ENCODE results near the gene DHX16. TPM values are rescaled to one million over a fixed set of nuclear protein-coding genes. Genes with fewer than 3 reads are reported as not detected.

Gene DHX16
- total and polyA plus RNA-seq, 9 of the 15 experiments (the other 6 are each of a cell fraction or from before 2014, with no cell fraction given): 14.6 to 66.1 (median 47.5) TPM

- peak; percentile 63; the same call in 1 of the 2 replicates for TF ChIP-seq EP300 (IDR thresholded peaks at IDR 0.05; ENCODE audit: low read length)
- no peak for TF ChIP-seq ADNP (tag; IDR thresholded peaks at IDR 0.05)
- TF ChIP-seq TEAD4 (IDR thresholded peaks at IDR 0.05; ENCODE audit: low read length): 0 out of 2 replicates have a peak, but pooled peaks have one; percentile 21
- TF ChIP-seq TEAD4 (CRISPR knock-in tag; IDR thresholded peaks at IDR 0.05; ENCODE audit: borderline replicate concordance): no peak
- peak in 1 of 2 experiments; percentile 95; a peak in 3 of 4 replicates for TF ChIP-seq HDAC1 (IDR thresholded peaks at IDR 0.05)
- TF ChIP-seq ZNF583 (CRISPR knock-in tag; IDR thresholded peaks at IDR 0.05): peak; percentile 14; the same call in 1 of the 2 replicates
- TF ChIP-seq, protein P1, sequence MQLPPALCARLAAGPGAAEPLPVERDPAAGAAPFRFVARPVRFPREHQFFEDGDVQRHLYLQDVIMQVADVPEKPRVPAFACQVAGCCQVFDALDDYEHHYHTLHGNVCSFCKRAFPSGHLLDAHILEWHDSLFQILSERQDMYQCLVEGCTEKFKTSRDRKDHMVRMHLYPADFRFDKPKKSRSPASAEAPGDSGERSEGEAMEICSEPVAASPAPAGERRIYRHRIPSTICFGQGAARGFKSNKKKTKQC (CRISPR knock-in tag; IDR thresholded peaks at IDR 0.05): peak; percentile 63
- peak; percentile 60; the same call in 1 of the 2 replicates for TF ChIP-seq TRIM25 (IDR thresholded peaks at IDR 0.05; ENCODE audit: borderline replicate concordance)
- peak; percentile 66 for TF ChIP-seq ZFX (CRISPR knock-in tag; IDR thresholded peaks at IDR 0.05)
- TF ChIP-seq NCOA4 (IDR thresholded peaks at IDR 0.05; ENCODE audit: partially characterized antibody): no peak
- TF ChIP-seq HMG20A (CRISPR knock-in tag; conservative IDR thresholded peaks at IDR 0.05): no peak
- TF ChIP-seq MAFK (IDR thresholded peaks at IDR 0.05; ENCODE audit: low read length): peak; percentile 7; the same call in 1 of the 2 replicates
- no peak for TF ChIP-seq PPARD (CRISPR knock-in tag; IDR thresholded peaks at IDR 0.05)
- TF ChIP-seq RREB1 (CRISPR knock-in tag; IDR thresholded peaks at IDR 0.05): peak; percentile 50
- peak; percentile 84 for TF ChIP-seq HLTF (IDR thresholded peaks at IDR 0.05)
- TF ChIP-seq E2F6 (IDR thresholded peaks at IDR 0.05; ENCODE audit: borderline replicate concordance in 1 of 2, extremely low read depth in 1 of 2, insufficient read depth in 1 of 2, insufficient read length in 1 of 2, low read depth in 1 of 2, low read length in 1 of 2, poor library complexity in 1 of 2, severe bottlenecking in 1 of 2): peak; percentile 70 to 87
- 0 out of 2 replicates have a peak, but pooled peaks have one; percentile 84 for TF ChIP-seq NBN (IDR thresholded peaks at IDR 0.05; ENCODE audit: low read depth)
- TF ChIP-seq KAT7 (CRISPR knock-in tag; IDR thresholded peaks at IDR 0.05; ENCODE audit: borderline replicate concordance): peak; percentile 70; the same call in 1 of the 2 replicates
Measured at GRCh38 chr6:30686908-30687658, 14.3 kb upstream of the DHX16 start (continued).

All from K562 (cell line).